Inflammatory macrophage treated with lipopolysaccharide for 1 hour (primary cell): Measurements from ENCODE around the gene GNA12.
A peak's percentile ranks its signal among the peaks of the same experiment; 100 is the strongest.

ENCODE experiments used
- DNase-seq, 2 donors: peaks; one replicate each; pipeline ENCODE4 v3.0.0-alpha.2; 2020 to 2022

Gene GNA12

DNA sequence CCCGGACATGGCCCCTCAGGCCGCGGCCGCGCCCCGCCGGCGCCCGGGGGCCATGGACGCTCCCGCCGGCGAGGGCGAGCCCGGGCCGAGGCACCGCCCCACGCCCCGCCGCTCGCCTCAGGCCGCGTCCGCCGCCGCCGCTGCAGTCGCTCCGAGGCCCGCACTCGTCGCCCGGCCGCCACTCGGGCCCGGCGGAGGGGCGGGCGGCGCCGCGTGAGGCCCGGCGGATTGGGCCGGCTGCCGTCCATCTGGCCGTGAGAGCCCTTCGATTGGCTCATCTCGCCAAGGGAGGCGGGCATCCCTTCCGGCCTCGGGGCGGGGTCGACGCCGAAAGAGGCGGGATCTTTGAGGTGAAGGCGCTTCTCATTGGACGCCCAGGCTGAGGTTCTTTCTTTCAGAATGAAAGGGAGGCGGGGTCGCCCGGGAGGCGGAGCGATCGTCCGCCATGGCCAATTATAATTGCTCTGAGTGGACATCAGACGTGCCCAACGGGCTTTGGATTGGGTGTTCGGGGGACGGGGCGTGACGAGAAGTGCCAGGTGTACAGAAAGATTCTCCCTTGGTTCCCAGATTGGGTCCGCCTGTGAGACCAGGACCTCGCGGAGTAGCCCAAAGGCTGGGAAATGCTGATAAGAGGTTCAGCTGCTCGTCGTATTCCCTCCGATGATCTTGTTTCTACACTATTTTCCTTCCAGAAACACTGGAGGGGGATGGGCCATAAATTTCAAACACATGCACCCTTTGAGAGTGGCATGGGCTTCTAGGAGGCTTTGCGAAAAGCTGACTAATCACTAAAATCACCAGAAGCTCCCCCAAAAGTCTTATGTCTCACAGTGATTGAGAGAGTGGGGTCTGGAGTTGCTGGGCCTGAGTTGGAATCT is at the start of gene GNA12:
GNA12 (minus strand) TSS at position 156 of the 881 bp plus-strand sequence; CDS start at position 9, 147 bp downstream.
- DNase-seq: peak; percentile 98 to 99

DNA sequence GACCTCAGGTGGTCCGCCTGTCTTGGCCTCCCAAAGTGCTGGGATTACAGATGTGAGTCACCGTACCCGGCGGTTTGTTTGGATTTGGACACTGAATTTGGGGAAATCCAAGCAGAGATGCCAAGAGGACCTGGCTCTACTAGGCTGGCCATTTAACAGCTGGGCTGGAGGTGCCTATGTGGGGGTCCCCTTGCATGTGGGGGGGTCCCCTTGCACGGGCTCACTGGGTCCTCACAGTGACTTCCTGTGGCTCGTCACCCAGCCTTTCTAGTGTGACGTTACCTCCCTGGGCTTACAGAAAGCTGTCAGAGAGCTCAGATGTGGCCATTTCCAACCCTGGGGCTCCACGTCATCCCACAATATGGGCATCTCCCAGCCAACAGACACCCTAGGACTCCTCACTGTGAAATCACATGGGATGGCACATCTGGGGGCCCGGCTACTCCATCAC is 49.3 kb upstream of the GNA12 start:
- DNase-seq: no peak

- DNase-seq: no peak
Measured at GRCh38 chr7:2892549-2892948, 48.4 kb upstream of the GNA12 start.

GRCh38 chr7:2887816-2888215 is 43.7 kb upstream of the GNA12 start:
- DNase-seq: no peak

DNA sequence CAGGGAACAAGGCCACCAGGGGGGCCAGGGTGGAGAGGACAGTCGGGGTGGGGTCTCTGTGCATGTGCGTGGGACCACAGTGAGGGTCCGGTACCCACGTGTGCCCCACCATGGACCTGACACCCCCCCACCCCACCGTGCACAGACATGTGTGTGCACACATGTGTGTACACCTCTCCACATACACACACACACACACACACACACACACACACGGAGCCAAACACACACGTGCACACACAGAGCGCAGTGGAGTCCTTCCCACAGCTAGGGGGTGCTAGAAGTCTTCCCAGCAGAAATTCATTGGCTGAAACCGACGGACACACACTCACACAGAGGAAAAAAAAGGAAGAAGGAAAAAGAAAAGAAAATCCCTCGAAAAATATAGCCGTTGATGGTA is 42.8 kb upstream of the GNA12 start:
- DNase-seq: peak; percentile 60 to 84

GRCh38 chr7:2886391-2886790 is 42.3 kb upstream of the GNA12 start:
- no peak for DNase-seq

DNA sequence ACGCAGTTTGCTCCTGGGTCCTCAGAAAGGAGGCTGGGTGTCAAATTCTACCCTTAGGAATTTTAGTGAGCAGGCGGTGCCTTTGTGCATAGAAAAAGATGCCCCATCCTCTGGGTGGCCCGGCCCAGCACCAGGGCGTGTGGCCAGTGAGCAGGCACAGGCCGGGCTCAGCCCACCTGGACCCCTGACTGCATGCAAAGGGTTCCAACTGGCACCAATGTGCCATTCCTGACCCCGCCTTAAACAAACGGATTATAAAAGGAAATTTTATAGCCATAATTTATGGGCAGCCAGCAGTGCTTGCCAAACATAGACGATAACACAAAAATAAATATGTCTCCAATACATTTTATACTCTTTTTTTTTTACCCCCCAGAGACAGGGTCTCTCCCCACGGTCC is 40.1 kb upstream of the GNA12 start:
- DNase-seq: no peak

- no peak for DNase-seq
Measured at GRCh38 chr7:2883101-2883500, 39.0 kb upstream of the GNA12 start.

GRCh38 chr7:2882111-2882510 is 38.0 kb upstream of the GNA12 start:
- DNase-seq: no peak

DNA sequence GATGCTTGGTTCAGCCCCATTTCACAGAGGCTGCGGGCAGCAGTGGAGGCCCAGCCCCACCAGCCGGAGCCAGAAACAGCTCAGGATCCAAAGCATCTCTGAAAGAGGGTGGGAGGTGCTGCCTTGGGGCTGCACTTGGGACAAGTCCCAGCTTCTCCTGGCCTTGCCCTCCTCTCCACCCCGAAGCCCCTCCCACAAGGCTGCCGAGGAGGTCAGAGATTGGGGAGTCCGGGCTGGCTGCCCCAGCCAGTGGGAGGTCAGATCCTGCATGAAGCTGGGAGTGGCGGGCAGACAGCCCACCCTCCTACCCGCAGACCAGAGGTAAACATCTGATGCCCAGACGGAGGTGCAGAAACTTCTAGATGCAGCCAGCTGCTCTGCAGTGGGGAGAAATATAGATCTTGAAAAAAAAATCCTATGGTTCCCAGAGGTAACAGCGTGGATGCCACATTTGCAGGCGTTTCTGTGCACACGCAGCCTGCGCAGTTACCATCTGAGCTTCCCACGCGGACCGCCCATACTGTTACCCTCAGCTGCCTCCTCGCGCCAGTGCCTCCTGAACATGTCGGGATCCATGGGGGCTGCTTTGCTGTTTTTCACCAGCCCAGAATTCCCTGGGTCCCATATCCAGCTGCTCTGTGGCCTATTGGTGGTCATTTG is 36.9 kb upstream of the GNA12 start:
- DNase-seq: no peak

GRCh38 chr7:2880051-2880450 is 35.9 kb upstream of the GNA12 start:
- DNase-seq: no peak

- no peak for DNase-seq
Measured at GRCh38 chr7:2879354-2879753, 35.2 kb upstream of the GNA12 start.

DNA sequence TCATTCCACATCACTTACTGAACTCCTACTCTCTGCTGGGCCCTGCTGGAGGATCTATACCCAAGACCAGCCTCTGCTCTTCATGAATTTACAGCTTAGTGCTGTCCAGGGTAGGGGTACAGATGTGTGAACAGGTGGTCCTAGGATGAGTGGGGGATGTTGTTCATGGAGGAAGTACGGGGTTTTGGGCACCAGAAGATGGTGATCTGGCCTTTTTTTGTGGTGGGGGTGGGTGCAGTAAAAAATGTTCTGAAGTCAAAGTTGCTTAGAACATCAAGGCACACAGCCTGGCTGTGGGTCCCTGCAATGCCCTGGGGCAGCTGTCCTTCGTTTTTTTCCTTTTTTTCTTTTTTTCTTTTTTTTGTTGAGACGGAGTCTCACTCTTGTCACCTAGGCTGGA is 34.2 kb upstream of the GNA12 start:
- no peak for DNase-seq

- DNase-seq: no peak
Measured at GRCh38 chr7:2876031-2876731, 32.1 kb upstream of the GNA12 start.

GRCh38 chr7:2873686-2874551 is 29.8 kb upstream of the GNA12 start:
- DNase-seq: peak; percentile 23 to 46

- no peak for DNase-seq
Measured at GRCh38 chr7:2873146-2873545, 29.0 kb upstream of the GNA12 start.

DNA sequence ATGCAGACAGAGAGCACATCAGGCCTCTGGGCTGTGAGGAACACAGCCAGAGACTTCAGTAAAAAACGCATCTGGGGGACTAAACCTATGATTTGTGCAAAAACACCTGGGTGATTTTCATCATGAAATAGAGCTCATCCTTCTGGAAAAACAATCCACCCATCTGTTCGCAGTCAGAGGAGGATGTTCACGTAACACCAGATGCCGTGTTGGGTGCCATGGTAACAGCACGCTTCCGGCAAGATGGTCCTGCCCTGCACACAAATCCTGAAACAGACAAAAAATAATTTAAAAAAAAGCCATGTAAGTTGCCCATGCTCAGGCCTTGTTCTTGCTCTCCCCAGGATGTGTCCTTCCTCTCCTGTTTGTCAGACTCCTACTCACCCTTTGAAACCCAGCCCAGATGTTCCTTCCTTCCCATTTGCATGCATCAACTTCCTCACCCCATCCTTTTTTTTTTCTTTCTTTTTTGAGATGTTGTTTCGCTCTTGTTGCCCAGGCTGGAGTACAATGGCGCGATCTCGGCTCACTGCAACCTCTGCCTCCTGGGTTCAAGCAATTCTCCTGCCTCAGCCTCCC is 28.3 kb upstream of the GNA12 start:
- DNase-seq: no peak

DNA sequence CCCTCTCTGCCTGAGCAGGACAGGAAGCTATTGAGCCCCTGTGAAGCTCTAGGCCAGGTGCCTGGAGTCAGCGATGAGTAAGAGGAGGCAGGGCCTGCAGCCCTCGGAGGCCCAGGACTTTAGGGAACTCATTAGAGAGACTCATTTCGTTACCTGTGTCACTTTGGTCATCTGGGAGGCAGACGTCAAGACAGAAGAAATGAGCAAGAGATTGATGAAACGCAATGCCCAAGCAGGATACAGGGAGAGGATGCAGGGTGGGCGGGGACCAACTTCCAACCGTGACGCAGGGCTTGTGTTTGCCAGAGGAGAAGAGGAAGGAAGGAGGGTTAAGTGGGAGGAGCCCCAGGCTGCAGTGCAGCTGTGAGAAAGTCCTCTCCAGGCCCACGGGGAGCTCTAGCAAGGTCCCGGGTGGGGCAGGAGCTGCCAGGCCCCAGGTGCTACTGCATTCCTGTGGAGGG is 26.4 kb upstream of the GNA12 start:
- DNase-seq: peak; percentile 73 to 78

DNA sequence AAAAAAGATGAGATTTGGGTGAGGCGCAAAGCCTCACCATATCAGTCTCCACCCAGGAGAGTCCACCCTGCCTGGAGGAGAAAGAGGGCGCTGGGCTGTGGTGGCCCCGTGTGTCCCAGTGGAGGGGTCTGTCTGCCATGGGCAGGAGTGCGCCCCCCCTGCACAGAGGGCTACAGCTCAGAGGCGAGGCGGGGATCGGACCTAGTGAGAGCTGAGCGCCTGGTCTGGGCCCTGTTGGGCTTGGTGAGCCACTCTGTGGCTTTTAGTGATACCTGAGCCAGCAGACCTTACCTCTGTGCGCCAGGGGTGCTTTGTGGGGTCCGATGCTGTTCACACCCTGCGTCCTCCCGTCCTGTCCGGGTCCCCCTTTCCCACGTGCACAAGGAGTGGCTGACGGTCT is 25.9 kb upstream of the GNA12 start:
- DNase-seq: no peak

DNA sequence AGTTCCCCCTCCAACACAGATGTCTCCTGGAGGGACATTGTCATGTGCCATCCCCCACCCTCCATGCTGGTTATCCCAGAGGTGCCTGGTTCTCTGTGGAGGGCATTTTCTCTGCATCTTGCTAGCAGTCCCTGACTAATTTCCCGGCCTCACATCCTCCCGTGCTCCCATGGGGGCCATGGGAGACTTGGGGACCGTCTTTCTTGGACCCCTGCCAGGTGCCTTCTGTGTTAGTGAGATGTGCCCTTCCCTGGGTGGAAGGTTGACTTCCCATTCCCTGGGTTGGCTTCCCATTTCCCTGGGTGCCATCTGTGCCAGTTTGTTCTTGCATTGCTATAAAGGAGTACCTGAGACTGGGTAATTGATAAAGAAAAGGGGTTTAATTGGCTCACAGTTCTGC is 22.5 kb upstream of the GNA12 start:
- no peak for DNase-seq

- peak; percentile 29 to 82 for DNase-seq
Measured at GRCh38 chr7:2864999-2865670, 21.0 kb upstream of the GNA12 start.
